H1 (cell line): Measurements from ENCODE around the gene HK1. TPM values are rescaled to one million over a fixed set of nuclear protein-coding genes. Genes with fewer than 3 reads are reported as not detected.
A peak's percentile ranks its signal among the peaks of the same experiment; 100 is the strongest.

Experiments used
- CTCF ChIA-PET: fragments of 300-600 bp; sonication (Branson Sonifier 250); formaldehyde crosslinking; loops from one replicate; lab custom pipeline; 2021; ENCODE audit not compliant: partially characterized antibody; lab: Charles Lee
- POLR2A ChIA-PET: fragments of 300-600 bp; sonication (Branson Sonifier 250); formaldehyde crosslinking; loops from one replicate; lab custom pipeline; 2021; ENCODE audit warnings: inconsistent platforms; ENCODE audit not compliant: partially characterized antibody; lab: Charles Lee
- DNase-seq, 2 experiments: peaks; one replicate each; pipeline versions ENCODE4 v3.0.0 to v3.0.0-alpha.2; 2010 to 2022; ENCODE audit warnings: low spot score in 2 of 2, low read depth in 1 of 2, mixed read lengths in 1 of 2
- FAIRE-seq: peaks from 2 replicates; lab custom pipeline; 2011; peaks lifted over from hg19 to GRCh38; lab: Jason Lieb, UNC
- H2AFZ ChIP-seq: 2 replicates; pipeline ENCODE4 v1.8.1; 2012; ENCODE audit warnings: low read length, inconsistent platforms
- H2AK5ac ChIP-seq: 2 replicates; pipeline ENCODE4 v1.6.1; 2013; ENCODE audit warnings: low read depth, low read length
- H2BK120ac ChIP-seq: replicated peaks from 2 replicates; pipeline ENCODE3; 2013; ENCODE audit warnings: low read depth, low read length, inconsistent platforms
- H2BK12ac ChIP-seq: 2 replicates; pipeline ENCODE4 v1.6.1; 2013; ENCODE audit warnings: low read depth, low read length
- H2BK15ac ChIP-seq: 2 replicates; pipeline ENCODE4 v1.6.1; 2013; ENCODE audit warnings: low read length
- H2BK20ac ChIP-seq: 2 replicates; pipeline ENCODE4 v1.6.1; 2013; ENCODE audit warnings: low read length
- H2BK5ac ChIP-seq: 2 replicates; pipeline ENCODE4 v1.6.1; 2013; ENCODE audit warnings: low read depth, low read length
- H3K14ac ChIP-seq: 2 replicates; pipeline ENCODE4 v1.6.1; 2013; ENCODE audit warnings: inconsistent platforms; ENCODE audit not compliant: insufficient read length
- H3K18ac ChIP-seq: 2 replicates; pipeline ENCODE4 v1.6.1; 2013; ENCODE audit warnings: low read length; ENCODE audit errors: extremely low read depth
- H3K23ac ChIP-seq: 2 replicates; pipeline ENCODE4 v1.6.1; 2013; ENCODE audit warnings: inconsistent platforms; ENCODE audit not compliant: insufficient read length
- H3K23me2 ChIP-seq: 2 replicates; pipeline ENCODE4 v1.6.1; 2013; ENCODE audit warnings: low read depth, low read length
- H3K27ac ChIP-seq: 2 replicates; pipeline ENCODE4 v1.6.1; 2011; ENCODE audit warnings: low read depth, low read length, inconsistent platforms
- H3K27me3 ChIP-seq, 4 experiments: replicated peaks in 1 of 4; 1 replicate in 1 of 4; 2 replicates in 3 of 4; pipeline versions ENCODE4 v1.6.1 to v1.8.1; 2011 to 2013; ENCODE audit warnings: low read length in 3 of 4, mild to moderate bottlenecking in 3 of 4, inconsistent platforms in 2 of 4, mixed read lengths in 2 of 4, moderate library complexity in 1 of 4; ENCODE audit not compliant: control insufficient read depth in 3 of 4, insufficient read depth in 3 of 4; ENCODE audit errors: extremely low read depth in 1 of 4
- H3K36me3 ChIP-seq, 4 experiments: 2 replicates each; pipeline versions ENCODE4 v1.6.1 to v1.8.1; 2011 to 2013; ENCODE audit warnings: mild to moderate bottlenecking in 4 of 4, low read length in 3 of 4, moderate library complexity in 2 of 4, control low read depth in 1 of 4, inconsistent platforms in 1 of 4; ENCODE audit not compliant: insufficient read depth in 4 of 4, control insufficient read depth in 2 of 4
- H3K4ac ChIP-seq: replicated peaks from 2 replicates; pipeline ENCODE3; 2013; ENCODE audit warnings: low read length, low read depth, mixed read lengths, inconsistent platforms; ENCODE audit not compliant: insufficient read length
- H3K4me1 ChIP-seq, 4 experiments: replicated peaks in 1 of 4; 1 replicate in 1 of 4; 2 replicates in 3 of 4; pipeline versions ENCODE4 v1.6.1 to v1.8.1; 2011 to 2013; ENCODE audit warnings: low read length in 3 of 4, inconsistent platforms in 2 of 4, mixed read lengths in 1 of 4; ENCODE audit not compliant: insufficient read depth in 4 of 4, control insufficient read depth in 3 of 4
- H3K4me2 ChIP-seq, 2 experiments: 2 replicates each; pipeline versions ENCODE4 v1.6.1 to v1.8.1; 2011 to 2013; ENCODE audit warnings: low read depth in 2 of 2, low read length in 2 of 2, control low read depth in 1 of 2, inconsistent platforms in 1 of 2, mild to moderate bottlenecking in 1 of 2; ENCODE audit not compliant: insufficient read depth in 1 of 2
- H3K4me3 ChIP-seq, 4 experiments: fragments of 200-600, 300-600 bp in 1 of 4; sonication (generic), shearing (Covaris generic), sonication (Bioruptor Twin) in 1 of 4; 2 replicates each; pipeline versions ENCODE4 v1.5.1 to v1.8.1; 2011 to 2016; ENCODE audit warnings: low read length in 4 of 4, low read depth in 3 of 4, control low read depth in 2 of 4, inconsistent platforms in 2 of 4, mild to moderate bottlenecking in 2 of 4, mixed read lengths in 1 of 4, moderate library complexity in 1 of 4; ENCODE audit not compliant: insufficient read depth in 2 of 4; ENCODE audit errors: extremely low read depth in 1 of 4
- H3K56ac ChIP-seq: replicated peaks from 2 replicates; pipeline ENCODE3; 2013; ENCODE audit warnings: low read depth, mild to moderate bottlenecking, mixed read lengths, low read length, inconsistent platforms; ENCODE audit not compliant: insufficient read length
- H3K79me1 ChIP-seq: 2 replicates; pipeline ENCODE4 v1.6.1; 2013; ENCODE audit warnings: low read depth, low read length, control low read depth
- H3K79me2 ChIP-seq, 2 experiments: 2 replicates each; pipeline versions ENCODE4 v1.6.1 to v1.8.1; 2012 to 2013; ENCODE audit warnings: low read length in 2 of 2, mild to moderate bottlenecking in 2 of 2, inconsistent platforms in 1 of 2; ENCODE audit not compliant: insufficient read depth in 2 of 2, control insufficient read depth in 1 of 2
- H3K9ac ChIP-seq, 4 experiments: replicated peaks in 1 of 4; 1 replicate in 1 of 4; 2 replicates in 3 of 4; pipeline versions ENCODE4 v1.6.1 to v1.8.1; 2011 to 2013; ENCODE audit warnings: low read depth in 3 of 4, low read length in 3 of 4, control low read depth in 2 of 4, mild to moderate bottlenecking in 2 of 4, moderate library complexity in 2 of 4, inconsistent platforms in 1 of 4; ENCODE audit errors: extremely low read depth in 1 of 4
- H3K9me3 ChIP-seq, 2 experiments: 2 replicates each; pipeline versions ENCODE4 v1.6.1 to v1.8.1; 2012 to 2013; ENCODE audit warnings: mild to moderate bottlenecking in 2 of 2, moderate library complexity in 2 of 2, control low read depth in 1 of 2, inconsistent platforms in 1 of 2, low read depth in 1 of 2, low read length in 1 of 2, mixed read lengths in 1 of 2; ENCODE audit not compliant: insufficient read depth in 2 of 2
- H4K20me1 ChIP-seq, 2 experiments: replicated peaks in 1 of 2; 2 replicates each; pipeline versions ENCODE3 to v1.8.1; 2011 to 2013; ENCODE audit warnings: inconsistent platforms in 2 of 2, low read length in 2 of 2, mild to moderate bottlenecking in 1 of 2; ENCODE audit not compliant: insufficient read depth in 2 of 2, control insufficient read depth in 1 of 2
- H4K5ac ChIP-seq: 2 replicates; pipeline ENCODE4 v1.6.1; 2013; ENCODE audit warnings: low read length, low read depth, mixed read lengths, inconsistent platforms; ENCODE audit not compliant: insufficient read length
- H4K8ac ChIP-seq: 2 replicates; pipeline ENCODE4 v1.8.0; 2013; ENCODE audit warnings: mild to moderate bottlenecking, moderate library complexity, low read length, inconsistent platforms; ENCODE audit not compliant: insufficient read depth; ENCODE audit errors: extremely low read depth
- H4K91ac ChIP-seq: replicated peaks from 2 replicates; pipeline ENCODE3; 2013; ENCODE audit warnings: low read length, mixed read lengths, inconsistent platforms; ENCODE audit not compliant: insufficient read length
- CHD2 ChIP-seq: IDR thresholded peaks from 2 replicates; pipeline ENCODE4 v1.6.1; 2012; ENCODE audit warnings: low read length, improper control_type of control experiment
- GTF2F1 ChIP-seq: IDR thresholded peaks from 2 replicates; pipeline ENCODE4 v1.6.1; 2012; ENCODE audit warnings: low read depth, low read length, improper control_type of control experiment, borderline replicate concordance
- NANOG ChIP-seq: IDR thresholded peaks from 2 replicates; pipeline ENCODE4 v1.6.1; 2011; ENCODE audit warnings: low read length, low read depth, mild to moderate bottlenecking, inconsistent platforms; ENCODE audit not compliant: insufficient read depth, poor library complexity, severe bottlenecking
- SRF ChIP-seq: IDR thresholded peaks from 2 replicates; pipeline ENCODE4 v1.6.1; 2011; ENCODE audit warnings: mild to moderate bottlenecking, low read depth, low read length, moderate library complexity
- TAF1 ChIP-seq: IDR thresholded peaks from 2 replicates; pipeline ENCODE4 v1.6.1; 2011; ENCODE audit warnings: mild to moderate bottlenecking, low read depth, low read length
- TAF7 ChIP-seq: optimal IDR thresholded peaks from 2 replicates; pipeline ENCODE3; 2011; ENCODE audit warnings: low read depth, mild to moderate bottlenecking, inconsistent platforms, low read length, moderate library complexity, borderline replicate concordance
- TEAD4 ChIP-seq: IDR thresholded peaks from 2 replicates; pipeline ENCODE4 v1.6.1; 2012; ENCODE audit warnings: low read depth, low read length, inconsistent platforms, mixed read lengths
- ZNF274 ChIP-seq: IDR thresholded peaks from 2 replicates; pipeline ENCODE4 v1.7.0; 2012; ENCODE audit warnings: low read length, borderline replicate concordance; ENCODE audit errors: extremely low read depth
- WGBS, 2 experiments: shearing (Covaris generic) in 1 of 2; methylation state at CpG; one replicate each; pipeline versions ENCODE4 v1.1.6 to v1.1.7; 2013 to 2015; ENCODE audit warnings: low lambda C conversion rate in 2 of 2, mixed read lengths in 2 of 2, inconsistent platforms in 1 of 2, low coverage in 1 of 2, missing lambda C conversion rate in 1 of 2; ENCODE audit not compliant: insufficient replicate concordance in 2 of 2, insufficient coverage in 1 of 2, insufficient read length in 1 of 2; ENCODE audit errors: extremely low coverage in 1 of 2, missing lambda C conversion rate in 1 of 2; 5-methylcytosine and 5-hydroxymethylcytosine counted together
- polyA plus RNA-seq, 7 experiments: library from polyadenylated mRNA; depleted of rRNA in 3 of 7; stranded (reverse) in 5 of 7; unstranded in 2 of 7; fragments of >200 nt in 5 of 7; fragments of 200-250 nt in 2 of 7; gene quantifications; 1 replicate in 5 of 7; 2 replicates in 1 of 7; 4 replicates in 1 of 7; pipeline versions ENCODE4 v1.2.1 to v1.2.3, GENCODE V29; 2011 to 2013; ENCODE audit warnings: missing spikeins in 2 of 7, mixed read lengths in 2 of 7
- total RNA-seq: library from RNA; stranded (reverse); fragmentation: NEBNext Ultra II Directional; extraction: Animal tissue kit (Norgen Biotek cat#: 25700); gene quantifications from 2 replicates; pipeline ENCODE4 v1.2.1, GENCODE V29; 2021
- TF ChIP-seq, protein P1 (sequence below): IDR thresholded peaks from 2 replicates; pipeline ENCODE4 v1.6.1; 2012; ENCODE audit warnings: low read length, inconsistent platforms

The HK1 gene
- total and polyA plus RNA-seq, 2 of the 8 experiments (the other 6 are each of a cell fraction or from before 2014, with no cell fraction given), result 55.8 to 247 TPM

DNA sequence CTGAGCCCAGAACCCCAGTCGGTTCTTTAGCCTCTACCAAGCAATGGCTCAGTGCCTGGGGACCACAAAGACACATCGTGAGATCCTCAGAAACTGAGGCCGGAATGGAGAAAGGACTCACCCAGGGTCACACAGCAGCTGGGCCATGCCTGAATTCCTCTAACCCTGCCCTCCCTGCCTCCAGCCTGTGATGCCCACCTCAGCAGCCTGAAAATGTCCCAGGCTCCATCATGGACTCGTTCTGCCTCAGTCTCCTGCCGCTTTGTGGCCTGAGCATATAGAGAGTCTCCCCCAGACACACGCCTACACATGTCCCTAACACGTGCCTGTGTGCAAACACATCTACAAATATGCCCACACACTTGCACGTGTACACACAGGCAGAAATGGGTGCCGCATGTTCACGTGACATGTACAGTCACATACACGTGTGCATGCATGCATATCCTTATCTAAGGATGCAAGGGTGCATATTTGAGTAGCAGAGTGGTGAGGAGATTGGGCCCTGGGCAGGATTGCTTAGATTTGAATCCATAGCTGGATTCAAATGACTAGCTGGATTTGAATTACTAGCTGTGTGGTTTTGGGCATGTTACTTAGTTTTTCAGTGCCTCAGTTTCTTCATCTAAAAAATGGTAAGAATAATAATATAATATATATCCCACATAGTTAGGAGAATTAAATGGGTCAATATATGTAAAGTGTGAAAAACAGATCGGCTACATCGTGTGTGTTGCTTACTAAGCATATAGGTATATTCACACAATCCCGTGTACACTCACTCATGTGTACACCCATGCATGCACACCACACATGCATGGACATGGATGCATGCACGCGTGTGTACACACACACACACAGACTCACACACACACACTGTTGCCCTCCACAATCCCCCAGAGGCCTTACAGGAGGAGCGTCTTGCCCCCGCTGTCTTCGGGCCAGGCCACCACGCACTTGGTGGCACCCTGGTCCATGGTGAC lies 136.0 kb downstream of the HK1 start:
- Histone ChIP-seq H3K79me2 (no peaks in the 10 kb centered on the region), H3K4me1 (no peaks in the 10 kb centered on the region; a peak in 2 of 7 replicates), H2BK20ac (no peak overlapping the region), H4K91ac (peak overlapping the region; percentile 83), H3K4ac (no peak overlapping the region), H3K9ac (no peak overlapping the region), H2BK12ac (no peak overlapping the region), H2BK5ac (no peak overlapping the region), H3K79me1 (no peaks in the 10 kb centered on the region), H3K23me2 (no peaks in the 10 kb centered on the region), H3K14ac (no peak overlapping the region), H4K20me1 (no peaks in the 10 kb centered on the region), H3K36me3 (no peaks in the 10 kb centered on the region), H2BK15ac (no peak overlapping the region), H3K18ac (no peak overlapping the region), H2AFZ (no peak overlapping the region), H4K8ac (no peak overlapping the region; the same call in 1 of the 2 replicates), H3K4me2 (peak overlapping the region in 1 of 2 experiments; percentile 14; a peak in 1 of 4 replicates), H2AK5ac (0 out of 2 replicates have a peak overlapping the region, but pooled peaks have one; percentile 70), H3K56ac (no peak overlapping the region), H3K9me3 (no peaks in the 10 kb centered on the region), H3K23ac (no peak overlapping the region), H4K5ac (no peak overlapping the region), H2BK120ac (no peak overlapping the region), H3K27me3 (no peaks in the 10 kb centered on the region), H3K4me3 (no peak overlapping the region), H3K27ac (no peak overlapping the region)
- POLR2A ChIA-PET, result interaction anchor here (1.7 kb wide), 1 partner anchor 34 kb away, joined by 5 read pairs; no protein-coding TSS in a partner anchor
- WGBS, 2 experiments, result 92% methylated on average over 20 of the region's 20 CpGs; no CpG with 5 or more reads in 1 of the 2 experiments
- CTCF ChIA-PET, result interaction anchor here (0.6 to 3.5 kb wide), 23 partner anchors 8 to 353 kb away, joined by 3 to 28 read pairs (median 3); no protein-coding TSS in a partner anchor
- no peak for FAIRE-seq
- no peak for DNase-seq
- no peak for TF ChIP-seq GTF2F1
- TF ChIP-seq, protein P1, sequence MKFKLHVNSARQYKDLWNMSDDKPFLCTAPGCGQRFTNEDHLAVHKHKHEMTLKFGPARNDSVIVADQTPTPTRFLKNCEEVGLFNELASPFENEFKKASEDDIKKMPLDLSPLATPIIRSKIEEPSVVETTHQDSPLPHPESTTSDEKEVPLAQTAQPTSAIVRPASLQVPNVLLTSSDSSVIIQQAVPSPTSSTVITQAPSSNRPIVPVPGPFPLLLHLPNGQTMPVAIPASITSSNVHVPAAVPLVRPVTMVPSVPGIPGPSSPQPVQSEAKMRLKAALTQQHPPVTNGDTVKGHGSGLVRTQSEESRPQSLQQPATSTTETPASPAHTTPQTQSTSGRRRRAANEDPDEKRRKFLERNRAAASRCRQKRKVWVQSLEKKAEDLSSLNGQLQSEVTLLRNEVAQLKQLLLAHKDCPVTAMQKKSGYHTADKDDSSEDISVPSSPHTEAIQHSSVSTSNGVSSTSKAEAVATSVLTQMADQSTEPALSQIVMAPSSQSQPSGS, result no peak
- TF ChIP-seq NANOG, result no peak
- no peak for TF ChIP-seq ZNF274
- no peak for TF ChIP-seq TAF1
- no peak for TF ChIP-seq TAF7
- no peak for TF ChIP-seq CHD2
- TF ChIP-seq TEAD4, result no peak
- TF ChIP-seq SRF, result no peak
